Activated naive CD4-positive, alpha-beta T cell treated with anti-CD3 and anti-CD28 coated beads, Interleukin-2, amount 10 ng/mL, durations not matched to agents 7 days and 5 days (primary cell): ENCODE measurements around the gene ACSF3.

Experiments
- CTCF ChIA-PET: fragments of 350-600 bp; sonication (Branson Sonifier 250); formaldehyde crosslinking; loops from one replicate; lab custom pipeline; 2021; ENCODE audit warnings: antibody characterized with exemption; lab: Charles Lee
- DNase-seq: peaks from one replicate; pipeline ENCODE4 v3.0.0-alpha.2; 2020
- H3K27ac Mint-ChIP-seq: one replicate; pipeline ENCODE4 v1.8.0; 2021; ENCODE audit warnings: mild to moderate bottlenecking, moderate library complexity, mixed read lengths
- H3K27me3 Mint-ChIP-seq: one replicate; pipeline ENCODE4 v1.8.0; 2021; ENCODE audit warnings: mild to moderate bottlenecking, mixed read lengths
- H3K36me3 Mint-ChIP-seq: one replicate; pipeline ENCODE4 v1.8.0; 2021; ENCODE audit warnings: mixed read lengths
- H3K4me1 Mint-ChIP-seq: one replicate; pipeline ENCODE4 v1.8.0; 2021; ENCODE audit warnings: mixed read lengths
- H3K4me3 Mint-ChIP-seq: one replicate; pipeline ENCODE4 v1.8.0; 2021; ENCODE audit warnings: mild to moderate bottlenecking, moderate library complexity, mixed read lengths
- H3K9me3 Mint-ChIP-seq: one replicate; pipeline ENCODE4 v1.8.0; 2021; ENCODE audit warnings: mixed read lengths

The ACSF3 gene

GRCh38 chr16:89136931-89137330 is 43.3 kb downstream of the ACSF3 start:
- H3K27me3 Mint-ChIP-seq, result no peaks in the 10 kb centered on the region
- no peak for DNase-seq
- H3K36me3 Mint-ChIP-seq, result peaks cover 13% of the 10 kb centered on the region
- no peak overlapping the region for H3K27ac Mint-ChIP-seq
- H3K4me1 Mint-ChIP-seq, result peaks cover 3% of the 10 kb centered on the region
- CTCF ChIA-PET, result no interaction called here
- H3K9me3 Mint-ChIP-seq, result no peaks in the 10 kb centered on the region
- H3K4me3 Mint-ChIP-seq, result no peak overlapping the region

GRCh38 chr16:89137666-89138512 is 44.2 kb downstream of the ACSF3 start:
- CTCF ChIA-PET, result no interaction called here
- Mint-ChIP-seq H3K4me1 (peaks cover 3% of the 10 kb centered on the region), H3K36me3 (peaks cover 13% of the 10 kb centered on the region), H3K4me3 (no peak overlapping the region), H3K9me3 (no peaks in the 10 kb centered on the region), H3K27ac (no peak overlapping the region), H3K27me3 (no peaks in the 10 kb centered on the region)
- DNase-seq, result no peak

GRCh38 chr16:89138513-89138795 is 44.8 kb downstream of the ACSF3 start:
- no peaks in the 10 kb centered on the region for H3K27me3 Mint-ChIP-seq
- H3K4me3 Mint-ChIP-seq, result no peak overlapping the region
- no peak overlapping the region for H3K27ac Mint-ChIP-seq
- peaks cover 12% of the 10 kb centered on the region for H3K36me3 Mint-ChIP-seq
- peaks cover 3% of the 10 kb centered on the region for H3K4me1 Mint-ChIP-seq
- no peaks in the 10 kb centered on the region for H3K9me3 Mint-ChIP-seq
- DNase-seq, result no peak
- CTCF ChIA-PET, result no interaction called here

GRCh38 chr16:89138843-89139520 is 45.3 kb downstream of the ACSF3 start:
- Mint-ChIP-seq H3K4me1 (peaks cover 3% of the 10 kb centered on the region), H3K9me3 (no peaks in the 10 kb centered on the region), H3K4me3 (no peak overlapping the region), H3K36me3 (peaks cover 11% of the 10 kb centered on the region), H3K27ac (no peak overlapping the region), H3K27me3 (no peaks in the 10 kb centered on the region)
- CTCF ChIA-PET, result no interaction called here
- no peak for DNase-seq

GRCh38 chr16:89139907-89140361 is 46.3 kb downstream of the ACSF3 start:
- Mint-ChIP-seq H3K36me3 (peaks cover 8% of the 10 kb centered on the region), H3K4me1 (no peaks in the 10 kb centered on the region), H3K9me3 (no peaks in the 10 kb centered on the region), H3K27me3 (no peaks in the 10 kb centered on the region), H3K4me3 (no peak overlapping the region), H3K27ac (no peak overlapping the region)
- CTCF ChIA-PET, result no interaction called here
- DNase-seq, result no peak

GRCh38 chr16:89140401-89140800 is 46.7 kb downstream of the ACSF3 start:
- Mint-ChIP-seq H3K4me1 (no peaks in the 10 kb centered on the region), H3K36me3 (peaks cover 8% of the 10 kb centered on the region), H3K4me3 (no peak overlapping the region), H3K27me3 (no peaks in the 10 kb centered on the region), H3K27ac (no peak overlapping the region), H3K9me3 (no peaks in the 10 kb centered on the region)
- no peak for DNase-seq
- CTCF ChIA-PET, result no interaction called here

GRCh38 chr16:89140981-89141883 is 47.6 kb downstream of the ACSF3 start:
- H3K27me3 Mint-ChIP-seq, result no peaks in the 10 kb centered on the region
- no peak for DNase-seq
- H3K36me3 Mint-ChIP-seq, result peaks cover 10% of the 10 kb centered on the region
- CTCF ChIA-PET, result no interaction called here
- H3K4me3 Mint-ChIP-seq, result no peak overlapping the region
- H3K4me1 Mint-ChIP-seq, result no peaks in the 10 kb centered on the region
- H3K9me3 Mint-ChIP-seq, result no peaks in the 10 kb centered on the region
- no peak overlapping the region for H3K27ac Mint-ChIP-seq

- H3K4me1 Mint-ChIP-seq, result no peaks in the 10 kb centered on the region
- CTCF ChIA-PET, result no interaction called here
- peaks cover 14% of the 10 kb centered on the region for H3K36me3 Mint-ChIP-seq
- no peak overlapping the region for H3K4me3 Mint-ChIP-seq
- no peak for DNase-seq
- no peaks in the 10 kb centered on the region for H3K9me3 Mint-ChIP-seq
- H3K27me3 Mint-ChIP-seq, result no peaks in the 10 kb centered on the region
- no peak overlapping the region for H3K27ac Mint-ChIP-seq
These were observed 48.2 kb downstream of the ACSF3 start for GRCh38 chr16:89141884-89142267.

- no peak overlapping the region for H3K4me3 Mint-ChIP-seq
- no peaks in the 10 kb centered on the region for H3K9me3 Mint-ChIP-seq
- DNase-seq, result no peak
- H3K27me3 Mint-ChIP-seq, result no peaks in the 10 kb centered on the region
- CTCF ChIA-PET, result no interaction called here
- H3K27ac Mint-ChIP-seq, result peak overlapping the region; percentile 28
- H3K4me1 Mint-ChIP-seq, result no peaks in the 10 kb centered on the region
- peaks cover 17% of the 10 kb centered on the region for H3K36me3 Mint-ChIP-seq
These were observed 49.0 kb downstream of the ACSF3 start for GRCh38 chr16:89142474-89143195.

- Mint-ChIP-seq H3K36me3 (peaks cover 22% of the 10 kb centered on the region), H3K27me3 (no peaks in the 10 kb centered on the region), H3K4me3 (no peak overlapping the region), H3K4me1 (no peaks in the 10 kb centered on the region), H3K9me3 (no peaks in the 10 kb centered on the region), H3K27ac (no peak overlapping the region)
- no peak for DNase-seq
- CTCF ChIA-PET, result no interaction called here
These were observed 49.6 kb downstream of the ACSF3 start for GRCh38 chr16:89143201-89143741.

- DNase-seq, result no peak
- no peaks in the 10 kb centered on the region for H3K27me3 Mint-ChIP-seq
- CTCF ChIA-PET, result interaction anchor here (1.3 kb wide), 1 partner anchor 11 kb away, joined by 3 read pairs; no protein-coding TSS in a partner anchor
- no peak overlapping the region for H3K4me3 Mint-ChIP-seq
- H3K27ac Mint-ChIP-seq, result no peak overlapping the region
- H3K36me3 Mint-ChIP-seq, result peaks cover 30% of the 10 kb centered on the region
- peaks cover 4% of the 10 kb centered on the region for H3K9me3 Mint-ChIP-seq
- H3K4me1 Mint-ChIP-seq, result no peaks in the 10 kb centered on the region
These were observed 50.4 kb downstream of the ACSF3 start for GRCh38 chr16:89143911-89144675.

- CTCF ChIA-PET, result interaction anchor here (1.3 kb wide), 1 partner anchor 12 kb away, joined by 3 read pairs; no protein-coding TSS in a partner anchor
- Mint-ChIP-seq H3K36me3 (peaks cover 36% of the 10 kb centered on the region), H3K4me1 (no peaks in the 10 kb centered on the region), H3K4me3 (no peak overlapping the region), H3K27ac (no peak overlapping the region), H3K9me3 (peaks cover 8% of the 10 kb centered on the region), H3K27me3 (no peaks in the 10 kb centered on the region)
- no peak for DNase-seq
These were observed 51.0 kb downstream of the ACSF3 start for GRCh38 chr16:89144681-89145080.
